Lower leg skin (tissue), 4 donors: ENCODE data around the gene PRDM16. TPM values are rescaled to one million over a fixed set of nuclear protein-coding genes. Genes with fewer than 3 reads are reported as not detected.

Source experiments
- DNase-seq, 2 donors: peaks; one replicate each; pipeline ENCODE4 v3.0.0-alpha.2; 2019; ENCODE audit warnings: low spot score in 2 of 2
- H3K4me3 ChIP-seq: fragments of 200-600 bp; sonication (generic); 2 replicates; pipeline ENCODE4 v1.5.1; 2017; ENCODE audit warnings: mild to moderate bottlenecking, low read depth; ENCODE audit not compliant: poor library complexity, severe bottlenecking
- POLR2A ChIP-seq, 2 donors: fragments of 450-650 bp; IDR thresholded peaks; one replicate each; pipeline ENCODE4 v1.6.1; 2016 to 2017; ENCODE audit warnings: antibody characterized with exemption in 2 of 2, mild to moderate bottlenecking in 1 of 2, moderate library complexity in 1 of 2
- WGBS, 2 donors: methylation state at CpG; one replicate each; pipeline ENCODE4 v1.1.5; 2018; 5-methylcytosine and 5-hydroxymethylcytosine counted together
- intact Hi-C: fragments of 100-400 bp; cut with DNase I; formaldehyde crosslinking; loops from one replicate; pipeline ENCODE4 v1.15.0; 2023; ENCODE audit warnings: low total_unique reads
- total RNA-seq, 4 donors: library from RNA; depleted of rRNA; stranded (reverse); fragments of >200 nt; gene quantifications; one replicate each; pipeline ENCODE4 v1.1.0, GENCODE V29; 2016
- TF ChIP-seq, protein P1 (sequence below), 3 donors: fragments of 450-650 bp; IDR thresholded peaks; one replicate each; pipeline ENCODE4 v1.5.1; 2016; ENCODE audit warnings: antibody characterized with exemption in 3 of 3, mild to moderate bottlenecking in 3 of 3, moderate library complexity in 2 of 3

PRDM16 gene
- total RNA-seq, 4 donors from 2014 or later: 0.08 to 0.91 (median 0.56) TPM; not detected in 1

DNA sequence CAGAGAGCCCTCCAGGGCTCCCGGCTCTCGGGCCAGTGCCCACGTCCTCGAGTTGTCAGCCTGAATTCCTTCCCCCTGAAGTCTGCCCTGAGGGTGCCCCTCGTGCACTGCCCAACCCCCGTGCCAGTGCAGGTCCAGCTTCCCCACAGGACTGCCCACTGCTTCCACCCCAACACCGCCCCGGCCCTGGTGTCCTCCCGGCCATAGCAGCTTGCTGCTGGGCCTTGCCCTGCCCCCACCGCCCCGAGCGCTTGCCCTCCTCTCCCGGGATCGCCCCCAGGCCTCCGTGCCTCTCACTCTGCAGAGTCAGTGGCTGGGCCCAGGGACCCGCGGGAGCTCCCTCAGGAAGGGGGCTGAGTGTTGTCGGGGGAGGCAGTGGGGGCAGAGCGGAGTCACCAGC, 361.4 kb downstream of the PRDM16 start:
- WGBS, 2 donors: 83 to 84% methylated on average over 19 of the region's 19 CpGs
- H3K4me3 ChIP-seq: no peak overlapping the region
- TF ChIP-seq, protein P1, sequence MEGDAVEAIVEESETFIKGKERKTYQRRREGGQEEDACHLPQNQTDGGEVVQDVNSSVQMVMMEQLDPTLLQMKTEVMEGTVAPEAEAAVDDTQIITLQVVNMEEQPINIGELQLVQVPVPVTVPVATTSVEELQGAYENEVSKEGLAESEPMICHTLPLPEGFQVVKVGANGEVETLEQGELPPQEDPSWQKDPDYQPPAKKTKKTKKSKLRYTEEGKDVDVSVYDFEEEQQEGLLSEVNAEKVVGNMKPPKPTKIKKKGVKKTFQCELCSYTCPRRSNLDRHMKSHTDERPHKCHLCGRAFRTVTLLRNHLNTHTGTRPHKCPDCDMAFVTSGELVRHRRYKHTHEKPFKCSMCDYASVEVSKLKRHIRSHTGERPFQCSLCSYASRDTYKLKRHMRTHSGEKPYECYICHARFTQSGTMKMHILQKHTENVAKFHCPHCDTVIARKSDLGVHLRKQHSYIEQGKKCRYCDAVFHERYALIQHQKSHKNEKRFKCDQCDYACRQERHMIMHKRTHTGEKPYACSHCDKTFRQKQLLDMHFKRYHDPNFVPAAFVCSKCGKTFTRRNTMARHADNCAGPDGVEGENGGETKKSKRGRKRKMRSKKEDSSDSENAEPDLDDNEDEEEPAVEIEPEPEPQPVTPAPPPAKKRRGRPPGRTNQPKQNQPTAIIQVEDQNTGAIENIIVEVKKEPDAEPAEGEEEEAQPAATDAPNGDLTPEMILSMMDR (IDR thresholded peaks at IDR 0.05): no peak
- no peak for TF ChIP-seq POLR2A (IDR thresholded peaks at IDR 0.05)
- no peak for DNase-seq
- intact Hi-C loops: no loop called here

DNA sequence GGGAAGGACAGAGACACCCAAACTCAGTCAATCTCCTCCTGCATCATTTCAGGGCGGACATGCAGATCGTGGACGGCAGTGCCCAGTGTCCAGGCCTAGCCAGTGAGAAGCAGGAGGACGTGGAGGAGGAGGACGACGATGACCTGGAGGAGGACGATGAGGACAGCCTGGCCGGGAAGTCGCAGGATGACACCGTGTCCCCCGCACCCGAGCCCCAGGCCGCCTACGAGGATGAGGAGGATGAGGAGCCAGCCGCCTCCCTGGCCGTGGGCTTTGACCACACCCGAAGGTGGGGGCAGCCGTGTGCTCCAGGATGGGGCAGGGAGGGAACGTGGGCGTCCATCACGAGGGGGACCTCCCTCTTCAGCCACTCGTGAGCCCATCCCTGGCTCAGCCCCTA, 361.8 kb downstream of the PRDM16 start:
- no peak overlapping the region for H3K4me3 ChIP-seq
- 67 to 75% methylated on average over 22 of the region's 22 CpGs for WGBS, 2 donors
- intact Hi-C loops: no loop called here
- DNase-seq: no peak
- TF ChIP-seq POLR2A (IDR thresholded peaks at IDR 0.05): no peak
- TF ChIP-seq, protein P1 (IDR thresholded peaks at IDR 0.05): no peak

DNA sequence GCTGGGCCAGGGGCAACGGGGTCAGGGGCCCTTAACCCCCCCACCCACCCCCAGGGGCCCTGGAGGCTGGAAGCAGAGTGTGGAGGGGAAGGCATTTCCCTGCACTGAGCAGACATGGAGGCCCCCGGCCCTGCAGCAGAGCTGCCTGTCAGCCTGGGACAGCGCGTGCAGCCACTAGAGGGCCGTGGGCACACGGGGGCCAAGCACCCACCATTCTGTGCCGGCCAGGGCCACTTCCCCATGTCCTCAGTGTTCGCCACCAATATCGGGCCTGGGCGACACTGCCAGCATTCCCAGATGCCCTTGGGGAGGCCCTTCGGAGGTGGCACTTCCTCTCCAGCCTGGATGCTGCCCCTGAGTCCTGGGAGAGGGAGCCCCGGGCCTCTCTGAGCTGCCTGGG, 362.3 kb downstream of the PRDM16 start:
- WGBS, 2 donors: 59 to 61% methylated on average over 10 to 11 of the region's 12 CpGs

DNA sequence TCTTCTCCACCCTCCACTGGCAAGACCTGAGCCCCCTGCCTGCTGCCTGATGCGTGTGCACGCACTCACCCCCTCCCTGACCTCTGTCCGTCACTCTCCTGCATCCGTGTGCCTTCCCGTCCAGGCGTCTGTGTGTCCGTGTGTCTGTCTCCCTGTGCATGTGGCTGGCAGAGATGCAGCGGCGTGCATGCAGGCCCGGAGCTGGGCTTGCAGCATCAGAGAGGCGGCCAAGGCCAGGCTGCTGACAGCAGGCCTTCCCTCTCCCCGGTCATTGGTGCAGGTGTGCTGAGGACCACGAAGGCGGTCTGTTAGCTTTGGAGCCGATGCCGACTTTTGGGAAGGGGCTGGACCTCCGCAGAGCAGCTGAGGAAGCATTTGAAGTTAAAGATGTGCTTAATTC, 362.7 kb downstream of the PRDM16 start:
- intact Hi-C loops: no loop called here
- 80 to 82% methylated on average over 12 to 17 of the region's 17 CpGs for WGBS, 2 donors
- H3K4me3 ChIP-seq: no peak overlapping the region
- TF ChIP-seq, protein P1 (IDR thresholded peaks at IDR 0.05): no peak
- no peak for TF ChIP-seq POLR2A (IDR thresholded peaks at IDR 0.05)
- no peak for DNase-seq

More for the DNA sequence above, 362.3 kb downstream of the PRDM16 start:
- intact Hi-C loops: no loop called here
- DNase-seq: no peak
- no peak overlapping the region for H3K4me3 ChIP-seq
- TF ChIP-seq, protein P1 (IDR thresholded peaks at IDR 0.05): no peak
- TF ChIP-seq POLR2A (IDR thresholded peaks at IDR 0.05): no peak

DNA sequence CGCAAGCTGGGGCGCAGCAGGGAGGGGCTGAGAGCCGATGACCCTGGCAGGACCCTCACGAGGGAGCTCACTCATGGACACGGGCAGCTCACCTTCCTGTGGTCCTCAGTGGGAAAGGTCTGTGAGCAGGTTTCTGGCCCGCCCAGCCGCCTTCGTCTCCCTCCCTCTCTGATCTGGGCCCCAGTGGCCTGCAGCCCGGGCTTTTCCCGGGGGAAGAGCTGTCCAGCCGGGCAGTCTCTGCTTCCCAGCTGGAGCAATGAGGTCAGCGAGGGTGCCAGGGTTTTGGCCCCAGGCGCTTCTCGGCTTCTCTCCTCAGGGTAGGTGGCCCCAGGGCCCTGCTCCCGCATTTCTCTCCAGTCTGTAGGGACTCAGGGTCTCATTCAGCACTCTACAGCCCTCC, 363.3 kb downstream of the PRDM16 start:
- WGBS, 2 donors: 61 to 64% methylated on average over 9 to 15 of the region's 15 CpGs
- DNase-seq: no peak
- intact Hi-C loops: no loop called here
- H3K4me3 ChIP-seq: no peak overlapping the region
- TF ChIP-seq, protein P1 (IDR thresholded peaks at IDR 0.05): no peak

DNA sequence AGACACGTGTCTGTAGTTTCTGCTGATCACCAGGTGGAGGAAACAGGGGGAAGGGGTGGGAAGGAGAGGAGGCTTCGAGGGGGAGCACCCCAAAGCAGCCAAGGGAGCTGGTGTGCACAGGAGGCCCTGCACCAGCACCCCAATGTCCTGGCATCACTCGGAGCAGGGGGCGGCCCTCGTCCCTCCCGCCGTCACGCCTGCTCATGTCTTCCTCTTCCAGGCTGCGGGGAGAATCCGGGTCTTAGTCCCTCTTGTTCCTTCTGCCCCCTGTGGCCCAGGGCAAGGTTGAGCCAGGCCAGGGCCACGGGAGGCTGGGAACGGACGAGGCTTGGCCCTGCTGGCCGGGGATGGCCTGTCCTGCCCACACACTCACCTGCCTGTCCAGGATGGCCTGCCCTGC, 364.1 kb downstream of the PRDM16 start:
- WGBS, 2 donors: 83 to 85% methylated on average over 2 to 14 of the region's 14 CpGs
- TF ChIP-seq, protein P1 (IDR thresholded peaks at IDR 0.05): no peak
- no peak for TF ChIP-seq POLR2A (IDR thresholded peaks at IDR 0.05)
- no peak for DNase-seq

More for the DNA sequence above, 364.1 kb downstream of the PRDM16 start:
- intact Hi-C loops: no loop called here
- no peak overlapping the region for H3K4me3 ChIP-seq
